ENCODE measurements around the gene ETV6. TPM values are rescaled to one million over a fixed set of nuclear protein-coding genes. Genes with fewer than 3 reads are reported as not detected.

ETV6 gene
- total and polyA plus RNA-seq, 9 of the 15 experiments (the other 6 are each of a cell fraction or from before 2014, with no cell fraction given): 0.81 to 12.7 (median 4.1) TPM

- DNase-seq (ENCODE audit: extremely low read depth in 1 of 4, low spot score in 3 of 4): no peak
- Histone ChIP-seq H3K4me1 (replicated peaks in 1 of 2; ENCODE audit: control insufficient read depth in 2 of 2, insufficient read depth in 2 of 2, low read length in 2 of 2) (peaks cover 0 to 7% of the 10 kb centered on the region in 2 experiments; a peak in 2 of 5 replicates), H2AFZ (ENCODE audit: low read depth, low read length) (no peak overlapping the region), H4K20me1 (replicated peaks; ENCODE audit: control insufficient read depth, insufficient read depth, low read length) (no peaks in the 10 kb centered on the region), H3K9ac (ENCODE audit: insufficient read depth in 1 of 2, low read depth in 2 of 2, low read length in 2 of 2) (no peak overlapping the region), H3K9me1 (ENCODE audit: control insufficient read depth, insufficient read depth, low read length) (no peaks in the 10 kb centered on the region), H3K27me3 (ENCODE audit: control insufficient read depth in 2 of 2, insufficient read depth in 2 of 2, low read length in 2 of 2) (no peaks in the 10 kb centered on the region), H3K9me3 (replicated peaks; ENCODE audit: control insufficient read depth, insufficient read depth, low read depth, low read length) (no peaks in the 10 kb centered on the region), H3K79me2 (ENCODE audit: control insufficient read depth, insufficient read depth, low read length) (peaks cover 55% of the 10 kb centered on the region), H3K36me3 (ENCODE audit: control insufficient read depth, insufficient read depth, low read length) (no peaks in the 10 kb centered on the region), H3K4me2 (ENCODE audit: insufficient read depth, low read length) (no peak overlapping the region), H3K4me3 (no peak overlapping the region), H3K27ac (ENCODE audit: extremely low read depth, low read depth, low read length) (no peak overlapping the region)
- ATAC-seq: no peak
- no CpG with 5 or more reads among the region's 4 CpGs for WGBS (ENCODE audit: insufficient coverage, low coverage, missing lambda C conversion rate)
- intact Hi-C loops (cut with micrococcal nuclease) (no loop called here), in situ Hi-C loops (cut with MboI) (no loop called here)
- TF ChIP-seq BCOR (IDR thresholded peaks at IDR 0.05) (no peak), HMGN3 (IDR thresholded peaks at IDR 0.05; ENCODE audit: borderline replicate concordance, extremely low read depth, insufficient read length, low read depth, low read length) (no peak), GATAD2B (IDR thresholded peaks at IDR 0.05; ENCODE audit: borderline replicate concordance) (no peak), FOXJ3 (CRISPR knock-in tag; IDR thresholded peaks at IDR 0.05) (no peak), SMARCE1 (IDR thresholded peaks at IDR 0.05) (no peak), MTA1 (IDR thresholded peaks at IDR 0.05; ENCODE audit: borderline replicate concordance) (no peak), SMAD3 (CRISPR knock-in tag; conservative IDR thresholded peaks at IDR 0.05) (no peak), ZNF668 (CRISPR knock-in tag; IDR thresholded peaks at IDR 0.05) (no peak), GMEB1 (CRISPR knock-in tag; IDR thresholded peaks at IDR 0.05) (no peak), LCOR (CRISPR knock-in tag; IDR thresholded peaks at IDR 0.05) (no peak), KAT7 (CRISPR knock-in tag; IDR thresholded peaks at IDR 0.05; ENCODE audit: borderline replicate concordance) (no peak), ESRRB (CRISPR knock-in tag; IDR thresholded peaks at IDR 0.05; ENCODE audit: borderline replicate concordance) (no peak), NFIC (IDR thresholded peaks at IDR 0.05) (no peak), PRDM10 (IDR thresholded peaks at IDR 0.05; ENCODE audit: partially characterized antibody) (no peak)
- no peak for FAIRE-seq
- ChIA-PET CTCF (ENCODE audit: low intra/inter-chr PET ratio) (no interaction called here), POLR2A (no interaction called here)
- no TSS peak for BruUV-seq (replicated peaks)
Measured at GRCh38 chr12:11656550-11656949, 7.1 kb downstream of the ETV6 start.
